HepG2 (cell line): Measurements from ENCODE around the gene TPO. TPM values are rescaled to one million over a fixed set of nuclear protein-coding genes. Genes with fewer than 3 reads are reported as not detected.

ENCODE experiments used
- ATAC-seq: fragments of 200-7000 bp; cut with Tn5 transposase; 3 replicates; pipeline ENCODE4 v1.9.1; 2020; ENCODE audit warnings: mild to moderate bottlenecking, moderate library complexity
- BruUV-seq: library from RNA; stranded (reverse); fragments of 400-500 nt; replicated peaks from 2 replicates; lab custom pipeline; 2021; lab: Mats Ljungman, UMichigan
- CTCF ChIA-PET: fragments of 300-600 bp; formaldehyde crosslinking; extraction: SDS; loops from one replicate; lab custom pipeline; 2021; ENCODE audit warnings: low total read pairs, inconsistent platforms, low intra/inter-chr PET ratio; lab: Yijun Ruan, JAX
- POLR2A ChIA-PET: fragments of 350-600 bp; sonication (Branson Sonifier 250); formaldehyde crosslinking; loops from one replicate; lab custom pipeline; 2020; ENCODE audit warnings: antibody characterized with exemption, inconsistent platforms; lab: Yijun Ruan, JAX
- DNase-seq: peaks from one replicate; pipeline ENCODE4 v3.0.0-alpha.2; 2015; ENCODE audit warnings: low spot score
- FAIRE-seq: peaks from 3 replicates; lab custom pipeline; 2011; peaks lifted over from hg19 to GRCh38; lab: Jason Lieb, UNC
- H2AFZ ChIP-seq: one replicate; pipeline ENCODE4 v1.6.1; 2011; ENCODE audit warnings: low read length, inconsistent platforms
- H3K27ac ChIP-seq: fragments of 300-600 bp; 3 replicates; pipeline ENCODE4 v1.8.0; 2011; ENCODE audit warnings: mixed run types, mild to moderate bottlenecking, mixed read lengths, low read length, inconsistent platforms; ENCODE audit not compliant: insufficient read depth; ENCODE audit errors: extremely low read length
- H3K27me3 ChIP-seq, 2 experiments: fragments of 200-600 bp in 1 of 2; 2 replicates in 1 of 2; 3 replicates in 1 of 2; pipeline versions ENCODE4 v1.6.0 to v1.8.0; 2011; ENCODE audit warnings: low read length in 2 of 2, mild to moderate bottlenecking in 2 of 2, moderate library complexity in 2 of 2, inconsistent platforms in 1 of 2; ENCODE audit not compliant: insufficient read depth in 2 of 2, control insufficient read depth in 1 of 2
- H3K36me3 ChIP-seq, 2 experiments: fragments of 200-600 bp in 1 of 2; replicated peaks in 1 of 2; 2 replicates in 1 of 2; 3 replicates in 1 of 2; pipeline versions ENCODE4 v1.5.1 to v1.8.0; 2011; ENCODE audit warnings: low read length in 2 of 2, inconsistent platforms in 1 of 2; ENCODE audit not compliant: insufficient read depth in 2 of 2, control insufficient read depth in 1 of 2
- H3K4me1 ChIP-seq: 2 replicates; pipeline ENCODE4 v1.5.1; 2012; ENCODE audit warnings: low read length, inconsistent platforms; ENCODE audit not compliant: insufficient read depth
- H3K4me2 ChIP-seq: 2 replicates; pipeline ENCODE4 v1.6.0; 2011; ENCODE audit warnings: low read depth, low read length, inconsistent platforms
- H3K4me3 ChIP-seq, 3 experiments: fragments of 200-600 bp in 1 of 3; sonication (generic), shearing (Covaris generic) in 1 of 3; replicated peaks in 1 of 3; 2 replicates each; pipeline ENCODE4 v1.5.1; 2011 to 2016; ENCODE audit warnings: low read length in 3 of 3, inconsistent platforms in 2 of 3, low read depth in 2 of 3, mild to moderate bottlenecking in 2 of 3, control low read depth in 1 of 3, mixed read lengths in 1 of 3; ENCODE audit not compliant: insufficient read depth in 1 of 3
- H3K79me2 ChIP-seq: one replicate; pipeline ENCODE4 v1.6.1; 2011; ENCODE audit warnings: low read length, inconsistent platforms; ENCODE audit not compliant: insufficient read depth
- H3K9ac ChIP-seq: 2 replicates; pipeline ENCODE4 v1.6.0; 2011; ENCODE audit warnings: mild to moderate bottlenecking, low read depth, low read length, inconsistent platforms; ENCODE audit not compliant: insufficient read depth
- H3K9me3 ChIP-seq: 2 replicates; pipeline ENCODE4 v1.5.1; 2012; ENCODE audit warnings: mild to moderate bottlenecking, low read length
- H4K20me1 ChIP-seq: 2 replicates; pipeline ENCODE4 v1.6.0; 2011; ENCODE audit warnings: inconsistent platforms, mild to moderate bottlenecking, low read length, moderate library complexity; ENCODE audit not compliant: insufficient read depth
- ELF1 ChIP-seq: sonication (generic); formaldehyde crosslinking; IDR thresholded peaks from 2 replicates; pipeline ENCODE4 v1.4.0; 2020; ENCODE audit warnings: missing genetic modification reagents
- FOXP4 ChIP-seq: sonication (generic); formaldehyde crosslinking; IDR thresholded peaks from 2 replicates; pipeline ENCODE4 v1.4.0; 2020; ENCODE audit warnings: missing genetic modification reagents
- HIVEP1 ChIP-seq: sonication (generic); formaldehyde crosslinking; IDR thresholded peaks from 2 replicates; pipeline ENCODE4 v1.4.0; 2020; ENCODE audit warnings: mild to moderate bottlenecking, missing genetic modification reagents
- NFIC ChIP-seq: IDR thresholded peaks from 2 replicates; pipeline ENCODE4 v1.6.1; 2012; ENCODE audit warnings: mild to moderate bottlenecking, low read length, inconsistent platforms
- ONECUT2 ChIP-seq: sonication (generic); formaldehyde crosslinking; IDR thresholded peaks from 2 replicates; pipeline ENCODE4 v1.4.0; 2020; ENCODE audit warnings: missing genetic modification reagents
- SMAD1 ChIP-seq: sonication (generic); formaldehyde crosslinking; IDR thresholded peaks from 2 replicates; pipeline ENCODE4 v1.4.0; 2020; ENCODE audit warnings: missing genetic modification reagents, low read depth, mild to moderate bottlenecking, borderline replicate concordance
- TEAD3 ChIP-seq: optimal IDR thresholded peaks from 2 replicates; pipeline ENCODE3; 2016; ENCODE audit warnings: borderline replicate concordance
- ZNF101 ChIP-seq: sonication (generic); formaldehyde crosslinking; IDR thresholded peaks from 2 replicates; pipeline ENCODE4 v1.4.0; 2020; ENCODE audit warnings: mild to moderate bottlenecking, low read depth, missing genetic modification reagents, borderline replicate concordance
- ZNF3 ChIP-seq: IDR thresholded peaks from 2 replicates; pipeline ENCODE4 v1.7.0; 2017; ENCODE audit warnings: inconsistent platforms
- ZNF326 ChIP-seq: sonication (generic); formaldehyde crosslinking; IDR thresholded peaks from 2 replicates; pipeline ENCODE4 v1.4.0; 2020; ENCODE audit warnings: missing genetic modification reagents, borderline replicate concordance
- ZNF33A ChIP-seq: sonication (generic); formaldehyde crosslinking; IDR thresholded peaks from 2 replicates; pipeline ENCODE4 v1.5.1; 2020; ENCODE audit warnings: missing genetic modification reagents, mild to moderate bottlenecking, moderate library complexity, borderline replicate concordance
- ZNF546 ChIP-seq: sonication (generic); formaldehyde crosslinking; conservative IDR thresholded peaks from 2 replicates; pipeline ENCODE4 v1.8.1; 2023; ENCODE audit warnings: mild to moderate bottlenecking, missing genetic modification reagents
- ZNF652 ChIP-seq: IDR thresholded peaks from 2 replicates; pipeline ENCODE4 v1.6.1; 2016; ENCODE audit warnings: low read depth, borderline replicate concordance
- WGBS: methylation state at CpG from one replicate; pipeline ENCODE4 v1.1.6; 2017; ENCODE audit warnings: low lambda C conversion rate; 5-methylcytosine and 5-hydroxymethylcytosine counted together
- in situ Hi-C: cut with HindIII; loops from 2 replicates; pipeline ENCODE4 v1.10.0; 2017; ENCODE audit warnings: low pct_unique_long_range_greater_than_20kb; ENCODE audit not compliant: extremely low pct_ligation_motif_present
- intact Hi-C: fragments of 100-400 bp; cut with micrococcal nuclease; formaldehyde crosslinking; loops from one replicate; pipeline ENCODE4 v1.10.0; 2022; ENCODE audit not compliant: unreplicated experiment
- polyA plus RNA-seq, 8 experiments: library from polyadenylated mRNA; depleted of rRNA in 3 of 8; stranded (reverse) in 7 of 8; unstranded in 1 of 8; fragments of >200 nt; fragmentation: Illumina TruSeq in 4 of 8; extraction: Trizol in 4 of 8; gene quantifications; 2 replicates each; pipeline versions ENCODE4 v1.2.1 to v1.2.3, GENCODE V29; 2011 to 2016; ENCODE audit warnings: low read depth in 4 of 8, missing spikeins in 1 of 8, mixed read lengths in 1 of 8; ENCODE audit not compliant: insufficient read depth in 1 of 8
- total RNA-seq, 5 experiments: library from RNA; depleted of rRNA; stranded (reverse); fragments of >200 nt; fragmentation: Illumina TruSeq; extraction: Trizol; gene quantifications; 2 replicates each; pipeline ENCODE4 v1.2.3, GENCODE V29; 2016; ENCODE audit warnings: low read depth in 1 of 5

The TPO gene
- total and polyA plus RNA-seq, 2 of the 13 experiments (the other 11 are each of a cell fraction or from before 2014, with no cell fraction given), result not detected

GRCh38 chr2:1367601-1368000 lies 45.7 kb upstream of the TPO start:
- DNase-seq, result no peak
- FAIRE-seq, result no peak
- no TSS peak for BruUV-seq

More at GRCh38 chr2:1367601-1368000, 45.7 kb upstream of the TPO start:
- Histone ChIP-seq H3K9ac (no peak overlapping the region), H3K27ac (no peak overlapping the region), H4K20me1 (no peaks in the 10 kb centered on the region), H3K9me3 (no peaks in the 10 kb centered on the region), H3K27me3 (peaks cover 0 to 41% of the 10 kb centered on the region in 2 experiments; a peak in 3 of 5 replicates), H3K36me3 (no peaks in the 10 kb centered on the region), H3K79me2 (no peaks in the 10 kb centered on the region), H2AFZ (no peak overlapping the region), H3K4me2 (no peak overlapping the region), H3K4me1 (no peaks in the 10 kb centered on the region), H3K4me3 (no peak overlapping the region)
- intact Hi-C loops (no loop called here), in situ Hi-C loops (no loop called here)
- CTCF ChIA-PET, result no interaction called here
- under 1% methylated on average over 9 of the region's 9 CpGs for whole genome bisulfite sequencing
- POLR2A ChIA-PET, result no interaction called here
- no peak for TF ChIP-seq ZNF546 (CRISPR knock-in tag)
- TF ChIP-seq ZNF33A (CRISPR knock-in tag), result no peak
- TF ChIP-seq ZNF101 (CRISPR knock-in tag), result no peak
- no peak for TF ChIP-seq NFIC
- no peak for TF ChIP-seq ZNF652 (CRISPR knock-in tag)
- no peak for TF ChIP-seq ONECUT2 (CRISPR knock-in tag)
- TF ChIP-seq HIVEP1 (CRISPR knock-in tag), result no peak
- no peak for TF ChIP-seq ELF1 (CRISPR knock-in tag)
- TF ChIP-seq FOXP4 (CRISPR knock-in tag), result no peak
- TF ChIP-seq SMAD1 (CRISPR knock-in tag), result no peak
- TF ChIP-seq TEAD3, result no peak
- TF ChIP-seq ZNF3 (CRISPR knock-in tag), result no peak
- TF ChIP-seq ZNF326, result no peak
- no peak for ATAC-seq
